Measurements from ENCODE around the gene CCDC107. TPM values are rescaled to one million over a fixed set of nuclear protein-coding genes. Genes with fewer than 3 reads are reported as not detected.
A peak's percentile ranks its signal among the peaks of the same experiment; 100 is the strongest.

CCDC107 gene
- total and polyA plus RNA-seq, 9 of the 15 experiments (the other 6 are each of a cell fraction or from before 2014, with no cell fraction given) = 0.35 to 11.3 (median 6.9) TPM; not detected in 1

GRCh38 chr9:35656831-35657545 is 1.1 kb upstream of the CCDC107 start (continued):
- peak; percentile 28 for TF ChIP-seq ZFX (CRISPR knock-in tag; IDR thresholded peaks at IDR 0.05)

- Histone ChIP-seq H3K79me2 (ENCODE audit: control insufficient read depth, insufficient read depth, low read length) (peaks cover 8% of the 10 kb centered on the region; the same call in 2 of the 3 replicates), H3K4me2 (ENCODE audit: insufficient read depth, low read length) (peak within 1 kb of the TSS; percentile 96), H3K9ac (ENCODE audit: insufficient read depth in 1 of 2, low read depth in 2 of 2, low read length in 2 of 2) (peak within 1 kb of the TSS; percentile 86 to 96), H3K27ac (ENCODE audit: extremely low read depth, low read depth, low read length) (peak within 1 kb of the TSS; percentile 98), H4K20me1 (replicated peaks; ENCODE audit: control insufficient read depth, insufficient read depth, low read length) (no peaks in the 10 kb centered on the region), H3K9me3 (replicated peaks; ENCODE audit: control insufficient read depth, insufficient read depth, low read depth, low read length) (no peaks in the 10 kb centered on the region), H3K36me3 (ENCODE audit: control insufficient read depth, insufficient read depth, low read length) (peaks cover 27% of the 10 kb centered on the region; the same call in 2 of the 3 replicates), H3K4me1 (replicated peaks in 1 of 2; ENCODE audit: control insufficient read depth in 2 of 2, insufficient read depth in 2 of 2, low read length in 2 of 2) (peaks cover 14 to 26% of the 10 kb centered on the region in 2 experiments; a peak in 4 of 5 replicates), H3K9me1 (ENCODE audit: control insufficient read depth, insufficient read depth, low read length) (no peaks in the 10 kb centered on the region), H3K4me3 (peak within 1 kb of the TSS; percentile 89), H3K27me3 (ENCODE audit: control insufficient read depth in 2 of 2, insufficient read depth in 2 of 2, low read length in 2 of 2) (no peaks in the 10 kb centered on the region), H2AFZ (ENCODE audit: low read depth, low read length) (peak within 1 kb of the TSS; percentile 99)
- FAIRE-seq (peak; percentile 95), ATAC-seq (peak; percentile 96), DNase-seq (ENCODE audit: extremely low read depth in 1 of 4, low spot score in 3 of 4) (peak; percentile 80 to 98 (median 86))
- intact Hi-C loops (cut with micrococcal nuclease) (loop anchor here (2.0 to 5.0 kb wide), 3 partner anchors 40 to 75 kb away; partner anchors contain the start of genes CREB3, TESK1 and TLN1), in situ Hi-C loops (cut with MboI) (no loop called here)
- POLR2A ChIA-PET = interaction anchor here (0.6 to 2.6 kb wide), 16 partner anchors 9 to 326 kb away, joined by 3 to 14 read pairs (median 3); partner anchors contain the start of genes CREB3 and TLN1
- WGBS (ENCODE audit: insufficient coverage, low coverage, missing lambda C conversion rate) = 0% methylated on average over 15 of the region's 42 CpGs
- no TSS peak for BruUV-seq (replicated peaks)
- CTCF ChIA-PET (ENCODE audit: low intra/inter-chr PET ratio) = no interaction called here
- TF ChIP-seq ZNF124 (CRISPR knock-in tag; IDR thresholded peaks at IDR 0.05) (no peak), CLOCK (CRISPR knock-in tag; IDR thresholded peaks at IDR 0.05; ENCODE audit: borderline replicate concordance) (no peak), ZEB2 (IDR thresholded peaks at IDR 0.05) (peak; percentile 53; the same call in 1 of the 2 replicates), HMBOX1 (IDR thresholded peaks at IDR 0.05) (no peak), ETV5 (CRISPR knock-in tag; IDR thresholded peaks at IDR 0.05; ENCODE audit: low read depth) (no peak), HMGN3 (IDR thresholded peaks at IDR 0.05; ENCODE audit: borderline replicate concordance, extremely low read depth, insufficient read length, low read depth, low read length) (peak; percentile 57), PATZ1 (CRISPR knock-in tag; IDR thresholded peaks at IDR 0.05; ENCODE audit: borderline replicate concordance) (no peak), KAT7 (CRISPR knock-in tag; IDR thresholded peaks at IDR 0.05; ENCODE audit: borderline replicate concordance) (no peak)
Observed at GRCh38 chr9:35657546-35658136, 451 bp upstream of the CCDC107 start, which contains the start of gene RMRP. Gene RMRP, minus strand, starts transcription at chr9:35658019.

Data from K562 (cell line).